HepG2 (cell line): ENCODE results near the gene MUC4.

Experiments
- EZH2 ChIP-seq: conservative IDR thresholded peaks from 2 replicates; pipeline ENCODE4 v1.6.1; 2012; ENCODE audit warnings: mild to moderate bottlenecking, low read depth, low read length, moderate library complexity
- KDM1A ChIP-seq: IDR thresholded peaks from 2 replicates; pipeline ENCODE4 v1.6.1; 2016; ENCODE audit warnings: missing compliant biosample characterization
- YY1 ChIP-seq: IDR thresholded peaks from 2 replicates; pipeline ENCODE4 v1.6.1; 2011; ENCODE audit warnings: low read length, low read depth, moderate library complexity, mild to moderate bottlenecking; ENCODE audit not compliant: insufficient read depth, insufficient replicate concordance
- ZNF558 ChIP-seq: sonication (generic); formaldehyde crosslinking; IDR thresholded peaks from 2 replicates; pipeline ENCODE4 v1.9.0; 2022; ENCODE audit warnings: mild to moderate bottlenecking, missing genetic modification reagents, borderline replicate concordance
- TF ChIP-seq, protein P1 (sequence below): sonication (generic); formaldehyde crosslinking; IDR thresholded peaks from 2 replicates; pipeline ENCODE4 v1.5.0; 2020; ENCODE audit warnings: missing genetic modification reagents

DNA sequence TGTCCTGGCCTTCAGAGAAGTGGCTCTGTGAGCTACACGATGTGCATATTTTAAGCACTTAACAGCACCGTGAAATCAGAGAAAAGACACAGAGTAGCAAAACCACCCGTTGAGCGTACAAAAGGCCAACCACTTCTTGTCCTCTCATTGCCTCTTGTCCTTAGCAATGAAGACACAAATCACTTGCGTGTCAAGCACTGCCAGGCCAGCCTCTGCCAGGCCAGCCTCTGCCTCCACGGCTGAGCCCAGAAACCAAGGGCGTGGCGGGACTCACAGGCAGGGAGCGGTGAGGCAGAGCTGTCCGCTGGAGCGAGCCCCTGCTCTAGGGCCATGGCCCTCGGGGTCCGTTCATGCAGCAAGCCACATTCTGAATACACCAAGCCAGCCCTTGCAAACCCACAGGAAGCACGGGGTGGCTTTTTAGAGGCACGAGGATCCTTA lies 4.0 kb downstream of the MUC4 start:
- TF ChIP-seq EZH2 (no peak), ZNF558 (no peak), KDM1A (CRISPR knock-in tag) (no peak), YY1 (no peak)
- TF ChIP-seq, protein P1, sequence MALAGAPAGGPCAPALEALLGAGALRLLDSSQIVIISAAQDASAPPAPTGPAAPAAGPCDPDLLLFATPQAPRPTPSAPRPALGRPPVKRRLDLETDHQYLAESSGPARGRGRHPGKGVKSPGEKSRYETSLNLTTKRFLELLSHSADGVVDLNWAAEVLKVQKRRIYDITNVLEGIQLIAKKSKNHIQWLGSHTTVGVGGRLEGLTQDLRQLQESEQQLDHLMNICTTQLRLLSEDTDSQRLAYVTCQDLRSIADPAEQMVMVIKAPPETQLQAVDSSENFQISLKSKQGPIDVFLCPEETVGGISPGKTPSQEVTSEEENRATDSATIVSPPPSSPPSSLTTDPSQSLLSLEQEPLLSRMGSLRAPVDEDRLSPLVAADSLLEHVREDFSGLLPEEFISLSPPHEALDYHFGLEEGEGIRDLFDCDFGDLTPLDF (CRISPR knock-in tag), result no peak
